Measurements from ENCODE around the gene PLCH1.

DNA sequence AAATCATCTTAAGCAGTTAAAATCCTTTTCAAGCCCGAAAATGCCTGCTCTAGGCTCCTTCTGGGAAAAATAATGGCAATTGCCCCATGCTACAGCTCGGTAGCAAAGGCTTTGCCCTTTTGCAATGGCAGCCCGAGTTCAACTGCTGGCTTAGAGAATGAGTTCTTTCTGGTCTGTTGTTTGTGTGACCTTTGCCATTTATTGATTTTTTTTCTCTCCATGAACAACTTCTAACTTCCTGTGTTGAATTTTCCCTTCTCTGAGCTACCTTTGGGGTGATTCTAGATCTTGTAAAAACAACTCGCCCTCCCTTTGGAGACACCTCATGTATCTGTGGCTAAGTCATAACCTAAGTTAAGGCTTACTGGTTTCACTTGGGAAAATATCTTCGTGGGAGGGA lies 139.3 kb downstream of the PLCH1 start:
- TF ChIP-seq SETDB1 (CRISPR knock-in tag; IDR thresholded peaks at IDR 0.05; ENCODE audit: borderline replicate concordance): no peak
- TF ChIP-seq CBX2 (IDR thresholded peaks at IDR 0.05; ENCODE audit: low read depth, low read length): no peak
- TF ChIP-seq CBX2 (CRISPR knock-in tag; IDR thresholded peaks at IDR 0.05; ENCODE audit: low read depth): no peak
- TF ChIP-seq, protein P1, sequence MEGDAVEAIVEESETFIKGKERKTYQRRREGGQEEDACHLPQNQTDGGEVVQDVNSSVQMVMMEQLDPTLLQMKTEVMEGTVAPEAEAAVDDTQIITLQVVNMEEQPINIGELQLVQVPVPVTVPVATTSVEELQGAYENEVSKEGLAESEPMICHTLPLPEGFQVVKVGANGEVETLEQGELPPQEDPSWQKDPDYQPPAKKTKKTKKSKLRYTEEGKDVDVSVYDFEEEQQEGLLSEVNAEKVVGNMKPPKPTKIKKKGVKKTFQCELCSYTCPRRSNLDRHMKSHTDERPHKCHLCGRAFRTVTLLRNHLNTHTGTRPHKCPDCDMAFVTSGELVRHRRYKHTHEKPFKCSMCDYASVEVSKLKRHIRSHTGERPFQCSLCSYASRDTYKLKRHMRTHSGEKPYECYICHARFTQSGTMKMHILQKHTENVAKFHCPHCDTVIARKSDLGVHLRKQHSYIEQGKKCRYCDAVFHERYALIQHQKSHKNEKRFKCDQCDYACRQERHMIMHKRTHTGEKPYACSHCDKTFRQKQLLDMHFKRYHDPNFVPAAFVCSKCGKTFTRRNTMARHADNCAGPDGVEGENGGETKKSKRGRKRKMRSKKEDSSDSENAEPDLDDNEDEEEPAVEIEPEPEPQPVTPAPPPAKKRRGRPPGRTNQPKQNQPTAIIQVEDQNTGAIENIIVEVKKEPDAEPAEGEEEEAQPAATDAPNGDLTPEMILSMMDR (CRISPR knock-in tag; IDR thresholded peaks at IDR 0.05): no peak
- no peak for TF ChIP-seq ARNTL (CRISPR knock-in tag; IDR thresholded peaks at IDR 0.05)
- TF ChIP-seq EP300 (IDR thresholded peaks at IDR 0.05; ENCODE audit: low read depth in 2 of 2, low read length in 2 of 2): peak; percentile 48 to 92; a peak in 3 of 4 replicates
- TF ChIP-seq EP300 (CRISPR knock-in tag; IDR thresholded peaks at IDR 0.05; ENCODE audit: borderline replicate concordance): peak; percentile 49; the same call in 1 of the 2 replicates
- no peak for TF ChIP-seq POLR2A (IDR thresholded peaks at IDR 0.05; ENCODE audit: insufficient read depth in 1 of 2, low read depth in 2 of 2, low read length in 2 of 2)

Measured in HepG2 (cell line).